GM10266 (cell line): ENCODE data around the gene PDCD10.

Experiments
- DNase-seq: peaks from one replicate; pipeline ENCODE4 v3.0.0; 2012; ENCODE audit errors: extremely low spot score
- TF ChIP-seq, protein P1 (sequence below): IDR thresholded peaks from 2 replicates; pipeline ENCODE4 v1.5.1; 2012; ENCODE audit warnings: mild to moderate bottlenecking, low read depth; ENCODE audit not compliant: control insufficient read depth, insufficient read depth; ENCODE audit errors: missing control alignments

Gene PDCD10

DNA sequence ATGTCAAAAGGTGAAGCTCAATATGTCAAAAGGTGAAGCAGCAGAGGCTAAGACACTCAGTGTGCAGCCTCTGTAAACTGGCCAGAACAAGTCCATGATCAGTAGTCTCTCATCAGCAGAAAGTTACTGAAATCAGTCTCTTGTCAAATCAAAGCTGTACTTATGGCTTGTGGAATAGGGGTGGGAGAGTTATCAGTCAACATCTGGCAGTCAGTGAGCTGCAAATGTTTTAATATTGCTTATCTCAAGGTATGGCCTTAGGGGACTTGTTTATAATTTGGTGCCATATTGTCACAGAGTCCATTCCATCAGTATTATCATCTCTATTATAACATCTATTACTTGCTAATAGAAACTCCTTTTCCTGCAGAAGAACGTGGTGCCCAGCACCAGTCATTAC lies 66.0 kb downstream of the PDCD10 start:
- TF ChIP-seq, protein P1, sequence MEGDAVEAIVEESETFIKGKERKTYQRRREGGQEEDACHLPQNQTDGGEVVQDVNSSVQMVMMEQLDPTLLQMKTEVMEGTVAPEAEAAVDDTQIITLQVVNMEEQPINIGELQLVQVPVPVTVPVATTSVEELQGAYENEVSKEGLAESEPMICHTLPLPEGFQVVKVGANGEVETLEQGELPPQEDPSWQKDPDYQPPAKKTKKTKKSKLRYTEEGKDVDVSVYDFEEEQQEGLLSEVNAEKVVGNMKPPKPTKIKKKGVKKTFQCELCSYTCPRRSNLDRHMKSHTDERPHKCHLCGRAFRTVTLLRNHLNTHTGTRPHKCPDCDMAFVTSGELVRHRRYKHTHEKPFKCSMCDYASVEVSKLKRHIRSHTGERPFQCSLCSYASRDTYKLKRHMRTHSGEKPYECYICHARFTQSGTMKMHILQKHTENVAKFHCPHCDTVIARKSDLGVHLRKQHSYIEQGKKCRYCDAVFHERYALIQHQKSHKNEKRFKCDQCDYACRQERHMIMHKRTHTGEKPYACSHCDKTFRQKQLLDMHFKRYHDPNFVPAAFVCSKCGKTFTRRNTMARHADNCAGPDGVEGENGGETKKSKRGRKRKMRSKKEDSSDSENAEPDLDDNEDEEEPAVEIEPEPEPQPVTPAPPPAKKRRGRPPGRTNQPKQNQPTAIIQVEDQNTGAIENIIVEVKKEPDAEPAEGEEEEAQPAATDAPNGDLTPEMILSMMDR, result no peak
- DNase-seq, result no peak

DNA sequence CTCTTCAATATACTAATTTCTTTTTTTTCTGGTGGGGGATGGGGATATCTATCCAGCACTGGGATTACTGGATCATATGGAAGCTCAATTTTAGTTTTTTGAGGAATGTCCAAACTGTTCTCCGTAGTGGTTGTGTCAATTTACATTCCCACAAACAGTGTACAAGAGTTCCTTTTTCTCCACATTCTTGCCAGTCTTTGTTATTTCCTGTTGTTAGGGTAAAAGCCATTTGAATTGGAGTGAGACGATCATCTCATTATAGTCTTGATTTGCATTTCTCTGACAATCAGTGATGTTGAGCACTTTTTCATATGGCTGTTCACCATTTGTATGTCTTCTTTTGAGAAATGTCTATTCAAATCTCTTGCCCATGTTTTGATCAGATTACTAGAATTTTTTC lies 68.1 kb downstream of the PDCD10 start:
- DNase-seq, result no peak
- TF ChIP-seq, protein P1, result no peak

DNA sequence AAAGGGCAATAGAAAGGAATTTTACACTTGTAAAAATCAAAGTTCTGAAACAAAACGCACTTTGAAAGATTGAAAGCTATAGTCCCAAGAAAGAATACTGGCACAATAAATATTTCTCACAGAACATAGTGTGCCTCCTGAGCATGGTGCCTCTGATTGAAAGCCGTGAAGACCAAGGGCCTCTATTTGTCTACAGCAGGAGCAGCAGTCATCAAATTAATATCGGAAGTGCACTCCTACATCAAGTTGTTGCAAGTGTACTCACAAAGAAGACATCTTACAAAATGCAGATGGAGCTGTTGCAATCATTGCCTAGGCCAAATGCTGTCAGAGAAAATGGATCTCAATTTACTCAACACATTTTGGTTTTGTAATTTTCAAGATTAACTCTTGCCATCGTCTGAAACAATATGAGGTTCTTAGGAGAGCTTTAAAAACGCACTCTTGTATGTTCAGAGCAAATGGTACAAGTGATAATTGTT lies 71.7 kb downstream of the PDCD10 start:
- DNase-seq, result no peak
- TF ChIP-seq, protein P1, result no peak

DNA sequence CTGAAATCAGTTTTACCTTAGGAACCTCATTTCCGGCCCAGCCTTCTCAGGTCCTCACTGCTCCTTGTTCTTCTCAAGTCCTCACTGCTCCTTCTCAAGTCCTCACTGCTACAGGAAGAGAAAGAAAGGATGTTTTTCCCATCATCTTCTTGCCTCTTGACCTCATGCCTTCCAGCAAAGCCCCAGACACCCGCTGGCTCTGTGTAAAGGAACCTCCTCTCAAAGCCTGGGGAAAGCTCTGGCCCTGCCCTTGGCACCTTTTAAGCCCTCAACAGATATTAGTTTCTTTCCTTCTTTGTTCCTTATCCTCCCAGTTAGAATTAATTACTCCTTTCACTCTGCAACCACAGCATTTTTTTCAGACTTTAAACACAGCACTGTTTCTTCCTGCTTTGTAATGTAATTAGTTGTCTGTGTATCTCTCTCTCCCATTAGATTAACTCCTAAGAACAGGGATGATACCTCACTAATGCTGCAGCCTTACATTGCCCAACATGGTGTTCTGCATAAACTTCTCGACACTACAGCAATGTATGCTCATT lies 76.9 kb downstream of the PDCD10 start:
- DNase-seq, result no peak
- TF ChIP-seq, protein P1, result no peak

DNA sequence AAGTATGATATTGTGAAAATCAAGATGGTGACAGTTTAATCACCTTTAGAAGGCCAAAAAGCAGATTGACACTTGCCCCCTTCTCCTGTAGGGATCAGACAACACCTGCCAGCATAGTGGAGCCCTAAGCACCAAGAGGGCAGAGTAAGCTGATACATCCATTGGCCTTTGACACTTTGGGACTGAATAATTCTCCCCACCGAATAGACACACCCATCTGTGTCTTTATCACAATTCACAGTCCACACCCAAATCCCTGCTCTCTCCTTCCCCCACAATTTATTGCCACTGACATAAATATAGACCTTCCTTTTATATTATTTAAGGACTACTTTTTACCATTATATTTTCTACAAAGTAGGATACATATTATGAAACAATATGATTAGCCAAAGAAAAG lies 77.9 kb downstream of the PDCD10 start:
- no peak for DNase-seq
- TF ChIP-seq, protein P1, result no peak

DNA sequence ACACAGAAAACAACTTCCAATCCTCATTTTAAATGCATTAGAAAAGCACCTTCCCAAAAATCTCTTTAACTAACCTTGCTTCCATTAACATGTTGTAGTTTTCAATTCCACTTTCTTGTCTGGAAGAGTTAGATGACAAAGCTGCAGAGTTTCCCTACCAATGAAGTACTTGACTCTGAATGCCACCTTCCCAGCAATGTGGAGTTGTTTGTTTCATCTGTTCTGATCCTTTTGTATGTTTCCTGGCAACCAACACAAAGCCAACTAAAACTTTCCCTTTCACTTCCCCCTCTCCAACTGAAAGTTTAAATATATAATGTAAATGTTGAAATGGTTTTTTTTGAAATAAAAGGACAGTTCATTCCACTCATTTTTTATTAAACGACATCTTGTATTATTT lies 80.9 kb downstream of the PDCD10 start, which contains the start of gene WDR49:
Gene WDR49 (minus strand): TSS at position 183 of the 400 bp plus-strand sequence. CDS start 517 bp downstream, outside the sequence.
- TF ChIP-seq, protein P1, result no peak
- DNase-seq, result peak; percentile 15

DNA sequence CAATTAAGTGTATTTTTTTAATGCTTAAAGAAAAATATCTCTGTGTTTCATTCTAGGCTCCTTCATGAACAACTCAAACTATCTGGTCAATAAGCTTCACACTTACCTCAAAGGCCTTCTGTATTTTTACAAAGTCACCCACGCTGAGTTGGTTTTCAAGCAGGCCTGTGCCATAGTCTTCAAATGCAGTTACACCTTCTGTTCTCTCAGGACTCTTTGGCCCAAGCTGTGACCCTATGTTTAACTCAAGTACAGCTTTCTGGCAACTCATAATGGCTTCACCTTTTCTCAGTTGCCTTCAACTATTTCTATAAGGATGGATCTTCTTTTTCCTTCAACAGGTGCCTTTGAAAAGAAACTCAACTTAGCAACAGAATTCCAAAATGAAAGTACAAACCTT lies 81.5 kb downstream of the PDCD10 start:
- no peak for DNase-seq
- TF ChIP-seq, protein P1, result no peak
